Stimulated activated CD8-positive, alpha-beta memory T cell treated with anti-CD3 and anti-CD28 coated beads, Interleukin-7, amount 100 ng/mL, for 1 hour (primary cell): ENCODE data around the gene ESYT3.
"Not testable (repeated sequence)": the region's sequence is repeated elsewhere in the genome, so short reads cannot be mapped to it uniquely, and the experiment has no call there.

ENCODE experiments used
- DNase-seq, 2 donors: peaks; one replicate each; pipeline ENCODE4 v3.0.0-alpha.2; 2020; ENCODE audit warnings: low read depth in 2 of 2

ESYT3 gene

DNA sequence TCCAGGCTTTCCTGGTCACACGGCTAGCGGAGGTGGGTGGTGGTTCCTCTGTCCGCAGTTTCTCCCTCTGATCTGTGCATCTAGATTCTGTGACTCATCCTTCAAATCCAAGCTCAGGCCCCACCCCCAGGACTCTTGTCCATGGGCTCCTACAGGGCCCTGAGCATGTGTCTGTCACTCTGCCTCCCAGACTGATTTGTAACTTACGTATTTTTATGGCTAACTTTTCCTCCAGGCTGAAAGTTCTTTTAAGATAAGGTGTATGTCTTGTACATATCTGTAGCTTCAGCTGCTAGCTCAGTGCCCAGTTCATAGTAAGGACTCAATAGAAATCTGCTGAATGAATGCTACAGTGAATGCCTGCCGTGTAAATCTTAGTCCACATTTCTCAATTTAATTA is 8.0 kb downstream of the ESYT3 start:
- DNase-seq, result no peak

- DNase-seq, result no peak
Observed at GRCh38 chr3:138443091-138443490, 8.7 kb downstream of the ESYT3 start.

DNA sequence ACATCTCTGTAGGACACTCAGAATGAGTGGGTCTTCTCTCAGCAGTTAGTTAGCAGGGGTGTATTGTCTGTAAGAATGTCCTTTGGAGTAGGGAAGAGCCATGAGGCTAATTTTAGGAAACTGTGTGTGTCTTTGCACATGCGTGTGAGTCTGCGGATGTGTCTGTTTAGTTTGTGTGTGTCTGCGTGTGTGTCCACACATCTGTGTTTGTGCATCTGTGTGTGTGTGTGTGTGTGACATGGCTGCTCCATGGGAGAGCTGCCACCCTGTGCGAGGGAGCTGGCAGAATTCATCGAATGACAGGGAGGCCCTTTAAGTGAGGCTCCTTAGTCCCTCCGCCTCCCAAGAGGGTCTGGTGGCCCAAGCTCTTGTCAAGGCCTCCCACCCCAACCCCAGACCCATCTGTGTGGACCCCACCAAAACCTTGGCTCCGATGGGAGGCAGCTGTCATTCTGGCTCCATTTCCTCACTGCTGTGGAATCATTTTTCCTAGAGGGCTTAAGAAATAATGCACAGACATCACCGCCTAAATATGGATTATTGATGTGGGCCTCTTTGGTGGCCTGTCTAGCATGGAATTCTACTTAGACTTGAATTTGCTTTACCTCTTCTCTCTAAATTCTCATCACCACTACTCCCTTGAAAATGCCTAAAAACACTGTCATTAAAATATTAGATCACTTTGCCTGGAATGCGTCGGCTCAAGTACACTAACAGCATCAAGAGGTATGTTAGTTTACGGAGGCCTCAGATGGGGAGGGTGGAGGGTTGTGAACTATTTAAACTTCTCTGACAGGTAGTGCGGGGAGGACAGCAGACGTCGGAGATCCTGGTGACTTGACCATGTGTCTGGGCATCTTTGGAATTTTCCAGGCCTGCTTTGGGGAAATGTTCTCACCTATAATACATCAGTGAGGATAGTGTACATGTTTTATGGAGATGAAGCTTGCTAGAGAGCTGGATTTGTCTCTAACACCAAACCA is 9.4 kb downstream of the ESYT3 start:
- no peak for DNase-seq

DNA sequence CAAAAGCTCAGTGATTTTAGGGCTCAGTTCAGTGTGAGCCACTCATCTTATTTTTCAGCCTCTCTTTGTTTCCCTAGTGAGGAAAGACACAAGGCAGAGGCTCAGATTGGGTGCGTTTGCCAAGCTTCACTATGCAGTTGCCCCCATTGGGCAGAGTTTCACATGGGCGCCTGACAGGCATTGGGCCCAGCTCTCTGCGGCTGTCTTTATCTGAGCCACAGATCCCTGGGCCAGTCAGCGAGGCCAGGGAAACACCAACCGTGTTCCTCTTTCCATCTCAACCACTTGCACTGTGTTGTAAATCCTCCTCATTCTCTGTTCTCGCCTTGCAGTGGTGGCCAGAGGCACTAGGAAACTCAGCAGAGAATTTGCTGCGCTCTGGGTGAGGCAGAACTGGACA is 10.8 kb downstream of the ESYT3 start:
- DNase-seq, result no peak

- no peak for DNase-seq
Observed at GRCh38 chr3:138445654-138446053, 11.2 kb downstream of the ESYT3 start.

- no peak for DNase-seq
Observed at GRCh38 chr3:138448631-138449030, 14.2 kb downstream of the ESYT3 start.

- no peak for DNase-seq
Observed at GRCh38 chr3:138449490-138449889, 15.1 kb downstream of the ESYT3 start.

DNA sequence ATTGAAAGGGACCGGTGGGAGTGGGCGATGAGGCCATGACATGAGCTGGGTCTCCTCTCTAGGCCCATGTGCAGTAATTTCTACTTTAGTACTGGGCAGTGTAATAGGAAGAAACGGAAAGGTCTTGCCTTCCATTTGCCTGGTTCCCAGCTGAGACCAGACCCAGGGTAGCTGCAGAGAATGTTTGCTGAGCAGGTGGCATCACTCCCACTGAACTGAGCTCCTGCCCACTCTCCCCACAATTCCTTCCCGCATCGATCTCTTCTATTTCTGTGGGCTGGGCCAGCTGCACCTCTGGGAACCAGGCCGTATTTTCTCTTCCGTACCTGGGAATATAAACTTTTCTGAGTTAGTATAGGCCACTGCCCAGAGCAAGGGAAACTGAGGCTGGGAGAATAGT is 15.8 kb downstream of the ESYT3 start:
- DNase-seq, result no peak

DNA sequence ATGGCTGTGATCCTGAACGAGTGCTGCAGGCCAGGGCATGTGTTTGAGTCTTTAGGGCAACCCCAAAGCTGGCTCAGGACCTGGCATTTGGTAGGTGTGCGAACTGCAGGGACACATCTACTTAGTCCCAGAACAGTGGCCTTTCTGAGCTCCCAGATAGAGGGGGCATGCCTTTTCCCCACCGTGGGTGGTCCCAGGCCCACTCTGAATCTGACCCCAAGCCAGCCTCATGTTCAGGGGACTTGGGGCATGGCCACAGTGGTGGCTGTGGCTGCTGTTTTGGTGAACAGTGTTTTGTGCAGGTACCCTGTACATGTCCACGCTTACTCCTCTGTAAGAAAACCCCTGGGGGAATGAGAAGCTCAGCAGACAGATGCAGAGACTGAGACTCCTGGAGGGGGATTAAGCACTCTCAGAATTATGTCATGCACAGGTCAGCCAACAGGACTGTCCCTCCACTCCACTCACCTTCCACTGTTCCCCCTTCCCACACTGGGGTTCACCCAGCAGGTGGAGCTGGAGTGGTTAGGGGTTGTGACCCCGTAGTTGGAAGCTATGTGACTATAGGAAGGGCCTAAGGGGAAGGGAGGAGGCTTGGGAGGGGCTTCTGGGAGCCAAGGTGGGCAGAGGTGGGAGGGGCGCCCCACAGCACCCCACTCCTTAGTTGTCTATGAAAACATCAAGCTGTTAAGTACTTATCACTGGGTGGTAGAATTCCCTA is 16.4 kb downstream of the ESYT3 start:
- DNase-seq, result no peak

DNA sequence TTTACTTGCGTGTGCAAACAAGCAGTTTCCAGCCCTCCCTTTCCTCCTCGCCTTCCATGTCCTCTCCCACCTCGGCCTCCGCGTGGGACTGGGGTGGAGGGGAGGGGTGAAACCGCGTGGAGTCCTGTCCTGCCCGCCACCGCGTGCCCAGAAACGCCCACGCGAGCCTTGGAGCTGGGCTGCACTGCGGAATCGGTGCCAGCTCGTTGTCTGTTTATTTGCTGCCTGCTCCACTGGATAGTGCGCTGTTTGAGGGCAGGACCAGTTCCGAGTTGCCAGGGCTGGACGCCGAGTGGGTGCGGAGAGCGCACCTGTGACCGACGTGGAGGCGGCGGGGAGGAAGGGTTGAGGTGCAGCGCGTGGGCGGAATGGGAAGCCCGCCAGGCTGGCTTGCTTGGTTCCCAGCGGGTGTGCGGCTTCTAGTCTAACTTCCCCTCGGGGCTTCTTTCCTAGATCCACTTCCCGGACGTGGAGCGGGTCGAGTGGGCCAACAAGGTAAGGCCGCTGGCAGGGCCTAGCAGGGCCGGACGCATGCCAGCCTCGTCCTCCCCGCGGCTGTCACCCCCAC is 17.3 kb downstream of the ESYT3 start:
- DNase-seq, result no peak

GRCh38 chr3:138452436-138452835 is 18.0 kb downstream of the ESYT3 start:
- no peak for DNase-seq

- DNase-seq, result not testable (repeated sequence)
Observed at GRCh38 chr3:138453940-138454339, 19.5 kb downstream of the ESYT3 start.

GRCh38 chr3:138455801-138456716 is 21.6 kb downstream of the ESYT3 start:
- no peak for DNase-seq

DNA sequence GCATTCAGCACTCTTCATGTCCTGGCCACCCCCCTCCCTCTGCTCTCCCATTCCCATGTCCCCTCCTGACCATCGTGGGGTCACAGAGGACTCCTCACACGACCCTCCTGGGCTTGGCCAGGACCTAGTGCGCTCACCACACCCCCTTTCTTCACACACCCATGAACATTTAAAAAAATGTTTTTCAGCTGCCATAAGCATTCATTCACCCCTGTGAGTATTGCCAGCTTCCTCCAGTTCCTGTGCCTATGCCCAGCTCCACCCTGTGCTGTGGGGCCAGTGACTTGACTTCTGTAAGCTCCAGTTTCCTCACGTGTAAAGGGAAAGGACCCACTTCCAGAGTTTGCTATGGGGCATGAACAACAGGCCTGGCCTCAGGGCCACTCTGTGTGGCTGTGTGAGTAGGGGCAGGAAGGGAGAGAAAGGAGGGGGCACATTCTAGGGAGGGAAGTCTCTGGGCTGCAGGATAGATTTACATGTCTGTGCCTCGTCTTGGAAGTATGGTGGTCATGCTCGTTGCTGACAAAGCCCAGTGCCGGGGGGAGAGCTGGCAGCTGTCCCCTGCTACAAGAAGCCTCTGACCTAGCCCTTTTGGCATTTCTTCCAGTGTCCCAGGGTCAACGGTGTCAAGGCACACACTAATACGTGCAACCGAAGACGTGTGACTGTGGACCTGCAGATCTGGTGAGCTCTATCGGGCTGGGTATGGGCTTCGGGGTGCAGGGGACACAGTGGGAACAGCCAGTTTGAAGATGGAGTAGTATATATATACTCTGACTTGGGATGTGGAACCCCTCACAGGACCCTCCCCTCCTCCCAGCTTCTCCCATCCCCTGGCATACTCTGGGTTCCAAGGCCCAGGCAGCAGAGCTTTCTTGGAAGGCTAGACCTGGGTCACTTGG is 22.8 kb downstream of the ESYT3 start:
- DNase-seq, result no peak

GRCh38 chr3:138457863-138458735 is 23.7 kb downstream of the ESYT3 start:
- no peak for DNase-seq

GRCh38 chr3:138458774-138459499 is 24.5 kb downstream of the ESYT3 start:
- DNase-seq, result no peak

DNA sequence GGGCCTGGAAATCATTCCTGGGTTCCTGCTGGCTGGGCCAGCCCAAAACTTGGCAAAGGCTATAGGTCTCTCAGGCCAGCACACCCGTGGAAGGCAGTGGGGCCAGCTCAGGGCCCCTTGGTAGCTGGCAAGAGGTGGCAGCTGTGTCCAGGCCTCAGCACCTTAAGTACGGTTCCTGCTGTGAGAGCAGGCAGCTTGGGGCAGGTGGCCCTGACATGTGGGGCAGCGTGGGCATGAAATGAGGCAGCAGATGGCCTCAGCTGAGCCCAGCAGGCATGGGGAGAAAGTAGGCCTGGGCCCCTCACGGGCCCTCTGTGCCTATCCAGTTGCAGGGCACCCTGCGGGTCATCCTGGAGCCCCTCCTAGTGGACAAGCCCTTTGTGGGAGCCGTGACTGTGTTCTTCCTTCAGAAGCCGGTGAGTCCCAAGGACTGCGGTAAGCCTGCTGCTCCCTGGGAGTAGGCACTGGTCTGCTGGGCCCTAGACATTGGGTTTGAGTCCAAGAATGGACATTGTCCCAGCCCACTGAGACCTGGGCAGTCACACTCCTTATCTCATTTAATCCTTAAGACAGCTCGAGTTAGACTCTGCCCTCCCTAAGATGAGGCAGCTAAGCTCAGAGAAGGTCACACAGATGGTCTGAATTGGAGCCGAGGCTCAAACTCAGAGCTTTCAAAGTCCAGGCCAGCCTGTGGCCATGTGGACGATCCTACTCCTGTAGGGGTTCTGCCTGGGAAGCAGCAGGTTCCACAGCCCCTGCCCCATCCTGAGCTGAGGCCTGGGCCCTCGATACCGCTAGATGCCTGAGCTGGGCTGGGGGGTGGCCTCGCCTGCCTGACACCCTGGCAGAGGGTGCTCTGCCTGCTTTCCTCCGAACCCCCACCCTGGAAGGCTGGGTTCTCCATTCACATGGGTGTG is 25.5 kb downstream of the ESYT3 start:
- DNase-seq, result no peak
